Glomerular visceral epithelial cell (primary cell): ENCODE measurements around the gene NVL.
"Not testable (repeated sequence)": the region's sequence is repeated elsewhere in the genome, so short reads cannot be mapped to it uniquely, and the experiment has no call there.

ENCODE experiments used
- DNase-seq: peaks from one replicate; pipeline ENCODE4 v3.0.0-alpha.2; 2016; ENCODE audit errors: extremely low spot score

The NVL gene

GRCh38 chr1:224329842-224330753 lies at the start of gene NVL:
TSS of gene NVL (minus strand) at chr1:224330172. CDS start at chr1:224330127, 45 bp downstream.
- DNase-seq, result peak; percentile 89

- no peak for DNase-seq
Measured at GRCh38 chr1:224378855-224379631, 49.1 kb upstream of the NVL start.

- peak; percentile 44 for DNase-seq
Measured at GRCh38 chr1:224377676-224378006, 47.7 kb upstream of the NVL start.

GRCh38 chr1:224375059-224375458 lies 45.1 kb upstream of the NVL start:
- no peak for DNase-seq

- no peak for DNase-seq
Measured at GRCh38 chr1:224373008-224373590, 43.1 kb upstream of the NVL start.

GRCh38 chr1:224368409-224368808 lies 38.4 kb upstream of the NVL start:
- DNase-seq, result no peak

- DNase-seq, result no peak
Measured at GRCh38 chr1:224359207-224359606, 29.2 kb upstream of the NVL start.

GRCh38 chr1:224358237-224358636 lies 28.3 kb upstream of the NVL start:
- no peak for DNase-seq

GRCh38 chr1:224357626-224358124 lies 27.7 kb upstream of the NVL start:
- no peak for DNase-seq

GRCh38 chr1:224356685-224357625 lies 27.0 kb upstream of the NVL start, which contains the start of gene CNIH4:
TSS of gene CNIH4 (plus strand) at chr1:224356879. CDS start at chr1:224356925, 46 bp downstream.
- DNase-seq, result peak; percentile 94

GRCh38 chr1:224353975-224354925 lies 24.3 kb upstream of the NVL start:
- no peak for DNase-seq

GRCh38 chr1:224352436-224353085 lies 22.6 kb upstream of the NVL start:
- DNase-seq, result not testable (repeated sequence)

- DNase-seq, result not testable (repeated sequence)
Measured at GRCh38 chr1:224349716-224350115, 19.7 kb upstream of the NVL start.

GRCh38 chr1:224348137-224348536 lies 18.2 kb upstream of the NVL start:
- no peak for DNase-seq

GRCh38 chr1:224343679-224344078 lies 13.7 kb upstream of the NVL start:
- DNase-seq, result no peak

- DNase-seq, result not testable (repeated sequence)
Measured at GRCh38 chr1:224340453-224341384, 10.7 kb upstream of the NVL start.

GRCh38 chr1:224339442-224340033 lies 9.6 kb upstream of the NVL start:
- DNase-seq, result no peak
